Esophagus squamous epithelium (tissue), 4 donors: ENCODE measurements around the gene ARSJ.

Source experiments
- POLR2A ChIP-seq, 4 donors: fragments of 450-650 bp; IDR thresholded peaks; one replicate each; pipeline ENCODE4 v1.6.1; 2017; ENCODE audit warnings: antibody characterized with exemption in 4 of 4, mild to moderate bottlenecking in 4 of 4, moderate library complexity in 3 of 4
- TF ChIP-seq, protein P1 (sequence below), 6 experiments: fragments of 450-650 bp in 4 of 6; fragments of 200-600 bp in 2 of 6; sonication (generic) in 2 of 6; IDR thresholded peaks; one replicate each; pipeline ENCODE4 v1.5.1; 2016 to 2019; ENCODE audit warnings: antibody characterized with exemption in 6 of 6, mild to moderate bottlenecking in 4 of 6, moderate library complexity in 4 of 6

DNA sequence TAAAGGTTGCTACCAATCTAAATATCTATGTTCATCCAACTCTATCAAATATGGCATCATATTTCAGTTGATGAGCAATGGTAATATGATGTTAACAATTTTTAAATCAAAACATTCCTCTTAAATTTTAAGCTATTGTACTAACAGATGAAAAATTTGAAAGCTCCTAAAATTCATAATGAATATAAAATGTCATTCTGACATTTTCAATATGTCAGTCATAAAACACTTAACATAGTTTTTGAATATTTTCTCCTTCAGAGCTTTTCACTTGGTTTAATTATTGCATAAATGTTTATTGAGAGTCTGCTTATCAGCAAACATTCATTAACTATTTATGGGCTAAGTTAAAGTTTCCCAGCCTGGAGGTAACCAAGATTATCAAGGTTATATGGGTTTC, 11.8 kb downstream of the ARSJ start:
- TF ChIP-seq, protein P1, sequence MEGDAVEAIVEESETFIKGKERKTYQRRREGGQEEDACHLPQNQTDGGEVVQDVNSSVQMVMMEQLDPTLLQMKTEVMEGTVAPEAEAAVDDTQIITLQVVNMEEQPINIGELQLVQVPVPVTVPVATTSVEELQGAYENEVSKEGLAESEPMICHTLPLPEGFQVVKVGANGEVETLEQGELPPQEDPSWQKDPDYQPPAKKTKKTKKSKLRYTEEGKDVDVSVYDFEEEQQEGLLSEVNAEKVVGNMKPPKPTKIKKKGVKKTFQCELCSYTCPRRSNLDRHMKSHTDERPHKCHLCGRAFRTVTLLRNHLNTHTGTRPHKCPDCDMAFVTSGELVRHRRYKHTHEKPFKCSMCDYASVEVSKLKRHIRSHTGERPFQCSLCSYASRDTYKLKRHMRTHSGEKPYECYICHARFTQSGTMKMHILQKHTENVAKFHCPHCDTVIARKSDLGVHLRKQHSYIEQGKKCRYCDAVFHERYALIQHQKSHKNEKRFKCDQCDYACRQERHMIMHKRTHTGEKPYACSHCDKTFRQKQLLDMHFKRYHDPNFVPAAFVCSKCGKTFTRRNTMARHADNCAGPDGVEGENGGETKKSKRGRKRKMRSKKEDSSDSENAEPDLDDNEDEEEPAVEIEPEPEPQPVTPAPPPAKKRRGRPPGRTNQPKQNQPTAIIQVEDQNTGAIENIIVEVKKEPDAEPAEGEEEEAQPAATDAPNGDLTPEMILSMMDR (IDR thresholded peaks at IDR 0.05), result no peak
- TF ChIP-seq POLR2A (IDR thresholded peaks at IDR 0.05), result no peak
